GM18505 (cell line): ENCODE data around the gene FHIP1A.
"Not testable (repeated sequence)": the region's sequence is repeated elsewhere in the genome, so short reads cannot be mapped to it uniquely, and the experiment has no call there.

ENCODE experiments used
- ATAC-seq: cut with Tn5 transposase; IDR thresholded peaks from one replicate; pipeline ENCODE4 v1.9.1; 2021; ENCODE audit not compliant: unreplicated experiment
- POLR2A ChIP-seq: IDR thresholded peaks from 4 replicates; pipeline ENCODE4 v1.6.1; 2011; ENCODE audit warnings: borderline replicate concordance; ENCODE audit not compliant: insufficient read depth, insufficient read length; ENCODE audit errors: extremely low read depth

The FHIP1A gene

GRCh38 chr4:151408630-151409469 lies at the start of gene FHIP1A:
FHIP1A (plus strand) TSS chr4:151409176; CDS start chr4:151566260, 157,084 bp downstream.
- ATAC-seq = peak; percentile 81
- TF ChIP-seq POLR2A = peak; percentile 34

- no peak for ATAC-seq
- TF ChIP-seq POLR2A = no peak
Measured at GRCh38 chr4:151359576-151359975, 49.4 kb upstream of the FHIP1A start.

- TF ChIP-seq POLR2A = no peak
Measured at GRCh38 chr4:151361126-151361525, 47.9 kb upstream of the FHIP1A start.

GRCh38 chr4:151361966-151362365 lies 47.0 kb upstream of the FHIP1A start:
- ATAC-seq = no peak
- no peak for TF ChIP-seq POLR2A

More at GRCh38 chr4:151361126-151361525, 47.9 kb upstream of the FHIP1A start:
- ATAC-seq = no peak

- no peak for TF ChIP-seq POLR2A
- ATAC-seq = peak; percentile 99
Measured at GRCh38 chr4:151362404-151363164, 46.4 kb upstream of the FHIP1A start.

- TF ChIP-seq POLR2A = no peak
- ATAC-seq = no peak
Measured at GRCh38 chr4:151376540-151376939, 32.4 kb upstream of the FHIP1A start.

- ATAC-seq = no peak
- TF ChIP-seq POLR2A = no peak
Measured at GRCh38 chr4:151389311-151389710, 19.7 kb upstream of the FHIP1A start.

- not testable (repeated sequence) for ATAC-seq
Measured at GRCh38 chr4:151389799-151390198, 19.2 kb upstream of the FHIP1A start.

GRCh38 chr4:151395873-151396272 lies 13.1 kb upstream of the FHIP1A start:
- ATAC-seq = no peak
- TF ChIP-seq POLR2A = no peak

GRCh38 chr4:151400343-151400742 lies 8.6 kb upstream of the FHIP1A start:
- no peak for TF ChIP-seq POLR2A
- ATAC-seq = no peak

GRCh38 chr4:151401739-151402138 lies 7.2 kb upstream of the FHIP1A start:
- ATAC-seq = no peak

GRCh38 chr4:151402145-151402865 lies 6.7 kb upstream of the FHIP1A start:
- no peak for TF ChIP-seq POLR2A
- ATAC-seq = no peak

More at GRCh38 chr4:151401739-151402138, 7.2 kb upstream of the FHIP1A start:
- TF ChIP-seq POLR2A = no peak

GRCh38 chr4:151403656-151404055 lies 5.3 kb upstream of the FHIP1A start:
- no peak for TF ChIP-seq POLR2A
- ATAC-seq = no peak

GRCh38 chr4:151404802-151405201 lies 4.2 kb upstream of the FHIP1A start:
- not testable (repeated sequence) for ATAC-seq
